Tibial nerve (tissue), 4 donors: Measurements from ENCODE around the gene OAS2. TPM values are rescaled to one million over a fixed set of nuclear protein-coding genes. Genes with fewer than 3 reads are reported as not detected.

Source experiments
- DNase-seq, 2 donors: peaks; one replicate each; pipeline ENCODE4 v3.0.0-alpha.2; 2019; ENCODE audit warnings: low spot score in 2 of 2
- H3K27ac ChIP-seq, 4 donors: fragments of 200-600 bp; sonication (generic) in 3 of 4; one replicate each; pipeline ENCODE4 v1.5.1; 2017 to 2019; ENCODE audit warnings: mild to moderate bottlenecking in 1 of 4
- H3K27me3 ChIP-seq, 2 donors: fragments of 200-600 bp; sonication (generic) in 1 of 2; one replicate each; pipeline versions ENCODE4 v1.5.1 to v1.6.0; 2017 to 2019
- H3K36me3 ChIP-seq, 3 donors: fragments of 200-600 bp; sonication (generic); one replicate each; pipeline ENCODE4 v1.5.1; 2018 to 2019
- H3K4me1 ChIP-seq, 4 donors: fragments of 200-600 bp; sonication (generic) in 3 of 4; one replicate each; pipeline ENCODE4 v1.5.1; 2017 to 2019
- H3K4me3 ChIP-seq, 4 donors: fragments of 200-600 bp; sonication (generic) in 3 of 4; one replicate each; pipeline ENCODE4 v1.5.1; 2017 to 2019; ENCODE audit warnings: mild to moderate bottlenecking in 1 of 4, moderate library complexity in 1 of 4
- H3K9me3 ChIP-seq, 4 donors: fragments of 200-600 bp; sonication (generic) in 3 of 4; one replicate each; pipeline ENCODE4 v1.5.1; 2017 to 2019
- EP300 ChIP-seq, 2 donors: sonication (generic); formaldehyde crosslinking; IDR thresholded peaks; one replicate each; pipeline ENCODE4 v1.6.1; 2017; ENCODE audit warnings: antibody characterized with exemption in 2 of 2, mild to moderate bottlenecking in 1 of 2
- POLR2A ChIP-seq, 2 donors: fragments of 450-650 bp; IDR thresholded peaks; one replicate each; pipeline ENCODE4 v1.6.1; 2017; ENCODE audit warnings: antibody characterized with exemption in 2 of 2, mild to moderate bottlenecking in 2 of 2, moderate library complexity in 2 of 2
- WGBS, 2 donors: methylation state at CpG; one replicate each; pipeline ENCODE4 v1.1.5; 2018; 5-methylcytosine and 5-hydroxymethylcytosine counted together
- total RNA-seq, 4 donors: library from RNA; depleted of rRNA; stranded (reverse); fragments of >200 nt; gene quantifications; one replicate each; pipeline ENCODE4 v1.1.0, GENCODE V29; 2016
- TF ChIP-seq, protein P1 (sequence below), 5 experiments: fragments of 200-600 bp in 3 of 5; fragments of 450-650 bp in 2 of 5; sonication (generic) in 3 of 5; IDR thresholded peaks; one replicate each; pipeline ENCODE4 v1.5.1; 2016 to 2019; ENCODE audit warnings: antibody characterized with exemption in 5 of 5, mild to moderate bottlenecking in 3 of 5, moderate library complexity in 2 of 5

OAS2 gene
- total RNA-seq, 4 donors from 2014 or later, result 3.1 to 28.4 (median 6.3) TPM

DNA sequence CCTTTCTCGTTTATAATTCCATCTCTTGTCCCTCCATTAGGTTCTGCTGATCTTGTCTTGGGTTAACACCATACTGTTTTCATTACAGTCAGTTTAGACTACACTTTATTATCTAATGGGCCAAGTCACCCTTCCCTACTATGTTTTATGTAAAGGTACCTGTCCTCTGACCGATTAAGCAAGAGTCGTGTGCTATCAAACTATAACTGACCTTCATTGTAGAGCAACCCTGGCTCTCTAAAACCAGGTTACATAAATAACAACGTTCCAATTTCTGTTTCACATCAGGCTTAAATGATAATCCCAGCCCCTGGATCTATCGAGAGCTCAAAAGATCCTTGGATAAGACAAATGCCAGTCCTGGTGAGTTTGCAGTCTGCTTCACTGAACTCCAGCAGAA lies 16.7 kb downstream of the OAS2 start:
- Histone ChIP-seq H3K4me3 (no peak overlapping the region), H3K9me3 (peaks cover 0 to 7% (median 0%) of the 10 kb centered on the region in 4 donors), H3K36me3 (peaks cover 0 to 35% (median 8%) of the 10 kb centered on the region in 3 donors), H3K27me3 (no peaks in the 10 kb centered on the region), H3K4me1 (no peaks in the 10 kb centered on the region), H3K27ac (no peak overlapping the region)
- 73 to 77% methylated on average over 5 of the region's 5 CpGs for WGBS, 2 donors
- TF ChIP-seq, protein P1, sequence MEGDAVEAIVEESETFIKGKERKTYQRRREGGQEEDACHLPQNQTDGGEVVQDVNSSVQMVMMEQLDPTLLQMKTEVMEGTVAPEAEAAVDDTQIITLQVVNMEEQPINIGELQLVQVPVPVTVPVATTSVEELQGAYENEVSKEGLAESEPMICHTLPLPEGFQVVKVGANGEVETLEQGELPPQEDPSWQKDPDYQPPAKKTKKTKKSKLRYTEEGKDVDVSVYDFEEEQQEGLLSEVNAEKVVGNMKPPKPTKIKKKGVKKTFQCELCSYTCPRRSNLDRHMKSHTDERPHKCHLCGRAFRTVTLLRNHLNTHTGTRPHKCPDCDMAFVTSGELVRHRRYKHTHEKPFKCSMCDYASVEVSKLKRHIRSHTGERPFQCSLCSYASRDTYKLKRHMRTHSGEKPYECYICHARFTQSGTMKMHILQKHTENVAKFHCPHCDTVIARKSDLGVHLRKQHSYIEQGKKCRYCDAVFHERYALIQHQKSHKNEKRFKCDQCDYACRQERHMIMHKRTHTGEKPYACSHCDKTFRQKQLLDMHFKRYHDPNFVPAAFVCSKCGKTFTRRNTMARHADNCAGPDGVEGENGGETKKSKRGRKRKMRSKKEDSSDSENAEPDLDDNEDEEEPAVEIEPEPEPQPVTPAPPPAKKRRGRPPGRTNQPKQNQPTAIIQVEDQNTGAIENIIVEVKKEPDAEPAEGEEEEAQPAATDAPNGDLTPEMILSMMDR (IDR thresholded peaks at IDR 0.05), result no peak
- no peak for TF ChIP-seq POLR2A (IDR thresholded peaks at IDR 0.05)
- TF ChIP-seq EP300 (IDR thresholded peaks at IDR 0.05), result no peak
- DNase-seq, result no peak

DNA sequence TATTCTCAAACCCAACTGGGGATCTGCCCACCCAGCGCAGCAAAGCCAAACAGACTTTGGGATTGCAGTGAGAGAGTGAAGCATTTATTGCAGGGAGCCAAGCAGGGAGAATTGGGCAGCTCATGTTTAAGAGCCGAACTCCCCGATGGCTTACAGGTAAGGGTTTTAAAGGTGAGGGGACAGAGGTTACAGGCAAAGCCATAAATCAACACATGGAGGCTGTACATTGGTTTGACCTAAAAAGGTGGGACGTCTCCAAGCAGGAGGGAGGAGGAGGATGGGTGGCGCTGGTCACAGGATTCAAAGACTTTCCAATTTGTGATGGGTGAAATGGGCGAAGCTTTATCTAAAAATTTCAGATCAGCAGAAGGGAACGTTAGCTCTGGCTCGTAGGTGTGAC lies 18.2 kb downstream of the OAS2 start:
- Histone ChIP-seq H3K4me1 (no peaks in the 10 kb centered on the region), H3K27ac (no peak overlapping the region), H3K4me3 (no peak overlapping the region), H3K9me3 (peaks cover 0 to 7% (median 0%) of the 10 kb centered on the region in 4 donors), H3K36me3 (peaks cover 0 to 40% (median 8%) of the 10 kb centered on the region in 3 donors), H3K27me3 (no peaks in the 10 kb centered on the region)
- TF ChIP-seq, protein P1 (IDR thresholded peaks at IDR 0.05), result no peak
- no peak for TF ChIP-seq POLR2A (IDR thresholded peaks at IDR 0.05)
- no peak for TF ChIP-seq EP300 (IDR thresholded peaks at IDR 0.05)
- no peak for DNase-seq
- 81 to 85% methylated on average over 8 of the region's 8 CpGs for WGBS, 2 donors

DNA sequence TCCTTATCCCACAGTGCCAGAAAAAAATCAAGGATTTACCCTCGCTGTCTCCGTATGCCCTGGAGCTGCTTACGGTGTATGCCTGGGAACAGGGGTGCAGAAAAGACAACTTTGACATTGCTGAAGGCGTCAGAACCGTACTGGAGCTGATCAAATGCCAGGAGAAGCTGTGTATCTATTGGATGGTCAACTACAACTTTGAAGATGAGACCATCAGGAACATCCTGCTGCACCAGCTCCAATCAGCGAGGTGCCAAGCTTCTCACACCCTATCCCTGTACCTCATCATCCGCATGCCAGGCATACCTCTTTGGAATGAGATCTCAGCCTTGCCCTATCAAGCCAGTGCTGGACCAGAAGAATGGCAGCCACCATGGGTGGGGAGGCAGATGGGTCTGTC lies 19.2 kb downstream of the OAS2 start:
- H3K36me3 ChIP-seq, result peaks cover 0 to 40% (median 8%) of the 10 kb centered on the region in 3 donors
- no peaks in the 10 kb centered on the region for H3K27me3 ChIP-seq
- H3K4me1 ChIP-seq, result no peaks in the 10 kb centered on the region
- no peak overlapping the region for H3K4me3 ChIP-seq
- TF ChIP-seq, protein P1 (IDR thresholded peaks at IDR 0.05), result no peak
- TF ChIP-seq EP300 (IDR thresholded peaks at IDR 0.05), result no peak
- no peak for TF ChIP-seq POLR2A (IDR thresholded peaks at IDR 0.05)
- H3K27ac ChIP-seq, result no peak overlapping the region
- no peak for DNase-seq
- H3K9me3 ChIP-seq, result peaks cover 0 to 7% (median 0%) of the 10 kb centered on the region in 4 donors
- 89% methylated on average over 7 of the region's 7 CpGs for WGBS, 2 donors

DNA sequence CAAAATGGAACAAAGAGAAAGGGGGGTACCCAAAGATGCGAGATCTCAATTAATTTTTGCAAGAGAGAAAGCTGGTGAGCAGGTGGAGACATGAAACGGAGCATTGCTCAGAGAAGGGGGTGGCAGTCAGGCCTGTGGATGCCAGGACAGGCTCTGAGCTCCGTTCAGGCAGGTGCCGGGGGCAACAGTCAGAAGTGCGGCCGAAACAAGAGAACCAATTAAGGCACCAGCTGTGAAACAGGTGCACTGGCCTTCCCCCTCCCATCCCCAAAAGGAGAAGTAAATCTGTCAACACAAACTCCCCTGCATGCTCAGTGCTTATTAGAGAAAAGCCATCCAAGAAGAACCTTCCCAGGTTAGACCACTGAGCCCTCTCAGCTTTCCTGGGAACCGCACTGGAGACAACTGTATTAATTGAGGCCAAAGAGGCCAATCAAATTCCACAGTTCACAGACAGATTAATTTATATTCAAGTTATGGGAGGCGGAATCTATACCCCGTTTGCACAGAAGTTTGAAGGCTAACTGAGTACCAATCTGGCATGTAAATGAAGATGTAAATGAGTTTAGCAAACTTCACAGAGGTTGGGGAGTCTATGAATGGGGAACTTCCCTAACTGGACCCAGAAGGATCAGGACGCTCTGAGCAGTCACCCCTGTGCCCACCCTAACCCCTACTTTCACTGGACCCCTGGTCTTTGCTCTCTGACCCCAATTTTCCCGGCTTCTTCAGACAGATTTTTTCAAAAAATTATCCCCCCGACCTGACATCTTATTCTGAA lies 20.9 kb downstream of the OAS2 start:
- Histone ChIP-seq H3K9me3 (peaks cover 0 to 7% (median 0%) of the 10 kb centered on the region in 4 donors), H3K4me1 (no peaks in the 10 kb centered on the region), H3K4me3 (no peak overlapping the region), H3K27me3 (no peaks in the 10 kb centered on the region), H3K36me3 (peaks cover 0 to 40% (median 8%) of the 10 kb centered on the region in 3 donors), H3K27ac (no peak overlapping the region)
- WGBS, 2 donors, result 68 to 72% methylated on average over 12 of the region's 12 CpGs
- TF ChIP-seq, protein P1 (IDR thresholded peaks at IDR 0.05), result no peak
- DNase-seq, result no peak

DNA sequence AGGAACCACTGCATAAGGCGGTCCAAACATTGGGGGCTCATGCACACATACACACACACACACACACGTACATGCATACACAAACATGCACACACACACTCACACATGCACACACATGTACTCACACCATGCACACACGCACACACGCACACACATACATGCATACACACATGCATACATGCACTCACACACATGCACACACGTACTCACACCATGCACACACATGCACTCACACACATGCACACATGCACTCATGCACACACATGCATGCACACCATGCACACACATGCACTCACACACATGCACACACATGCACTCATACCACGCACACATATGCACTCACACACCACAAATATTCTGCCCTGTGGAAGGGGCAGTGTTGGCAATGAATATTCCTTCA lies 22.1 kb downstream of the OAS2 start:
- H3K27ac ChIP-seq, result no peak overlapping the region
- TF ChIP-seq, protein P1 (IDR thresholded peaks at IDR 0.05), result no peak
- TF ChIP-seq POLR2A (IDR thresholded peaks at IDR 0.05), result no peak
- TF ChIP-seq EP300 (IDR thresholded peaks at IDR 0.05), result no peak
- no peak overlapping the region for H3K4me3 ChIP-seq
- H3K4me1 ChIP-seq, result no peaks in the 10 kb centered on the region
- peaks cover 0 to 40% (median 8%) of the 10 kb centered on the region in 3 donors for H3K36me3 ChIP-seq
- no peaks in the 10 kb centered on the region for H3K27me3 ChIP-seq
- DNase-seq, result no peak
- WGBS, 2 donors, result 88 to 89% methylated on average over 6 of the region's 6 CpGs
- H3K9me3 ChIP-seq, result peaks cover 0 to 7% (median 0%) of the 10 kb centered on the region in 4 donors
